Kidney epithelial cell (primary cell): Measurements from ENCODE around the gene CXADR. TPM values are rescaled to one million over a fixed set of nuclear protein-coding genes. Genes with fewer than 3 reads are reported as not detected.

Experiments
- DNase-seq: peaks from one replicate; pipeline ENCODE4 v3.0.0-alpha.2; 2010; ENCODE audit warnings: low read depth
- H3K27me3 ChIP-seq: 2 replicates; pipeline ENCODE4 v1.6.0; 2011; ENCODE audit warnings: low read length; ENCODE audit not compliant: control insufficient read depth, insufficient read depth
- H3K36me3 ChIP-seq: 2 replicates; pipeline ENCODE4 v1.5.1; 2011; ENCODE audit warnings: low read length; ENCODE audit not compliant: control insufficient read depth, insufficient read depth
- H3K4me3 ChIP-seq: 2 replicates; pipeline ENCODE4 v1.5.1; 2011; ENCODE audit warnings: low read depth, mild to moderate bottlenecking, control low read depth, low read length
- total RNA-seq: library from RNA; depleted of rRNA; stranded (reverse); fragments of >200 nt; gene quantifications from 2 replicates; pipeline ENCODE4 v1.2.3, GENCODE V29; 2015
- TF ChIP-seq, protein P1 (sequence below): IDR thresholded peaks from 2 replicates; pipeline ENCODE4 v1.5.1; 2011; ENCODE audit warnings: mild to moderate bottlenecking, moderate library complexity, low read length, control low read depth, inconsistent platforms; ENCODE audit not compliant: insufficient read depth, poor library complexity, severe bottlenecking

CXADR gene
- total RNA-seq, 1 donor from 2014 or later = 40.5 TPM

DNA sequence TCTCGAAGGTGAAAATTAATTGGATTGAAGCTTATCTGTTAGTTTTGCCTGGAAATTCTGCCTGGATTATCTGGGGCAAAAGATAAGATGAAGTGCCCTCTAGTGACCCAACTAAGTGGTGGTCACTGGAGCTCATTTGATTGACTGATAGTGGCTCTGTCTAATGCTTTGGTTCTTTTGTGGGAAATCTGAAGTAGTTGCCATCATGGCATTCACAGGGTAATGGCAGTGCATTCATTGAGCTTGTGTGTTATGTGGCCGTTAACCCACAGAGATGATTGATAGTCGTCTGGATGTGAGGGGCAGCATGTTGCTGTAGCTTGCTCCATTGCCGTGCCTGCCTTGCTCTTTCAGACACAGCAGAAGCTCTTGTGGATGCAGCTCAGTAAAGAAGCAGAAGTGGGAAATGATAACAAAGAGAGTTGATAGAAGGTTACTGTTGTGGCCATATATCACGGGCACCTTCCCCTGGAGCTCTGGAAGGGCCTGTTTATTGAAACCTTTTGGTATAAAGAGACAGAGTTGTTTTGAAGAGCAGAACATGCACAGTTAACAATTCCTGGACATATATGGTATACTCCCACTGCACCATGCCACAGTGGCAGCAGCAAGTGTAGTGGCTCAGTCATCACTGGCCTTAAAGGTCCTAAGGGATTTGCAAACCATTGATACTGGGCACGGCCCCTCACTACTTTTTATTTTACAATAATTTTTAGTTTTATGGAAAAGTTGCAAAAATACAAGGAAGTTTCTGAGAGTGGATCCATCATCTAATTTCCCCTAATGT, 42.0 kb downstream of the CXADR start:
- H3K4me3 ChIP-seq = no peak overlapping the region
- no peaks in the 10 kb centered on the region for H3K27me3 ChIP-seq
- TF ChIP-seq, protein P1, sequence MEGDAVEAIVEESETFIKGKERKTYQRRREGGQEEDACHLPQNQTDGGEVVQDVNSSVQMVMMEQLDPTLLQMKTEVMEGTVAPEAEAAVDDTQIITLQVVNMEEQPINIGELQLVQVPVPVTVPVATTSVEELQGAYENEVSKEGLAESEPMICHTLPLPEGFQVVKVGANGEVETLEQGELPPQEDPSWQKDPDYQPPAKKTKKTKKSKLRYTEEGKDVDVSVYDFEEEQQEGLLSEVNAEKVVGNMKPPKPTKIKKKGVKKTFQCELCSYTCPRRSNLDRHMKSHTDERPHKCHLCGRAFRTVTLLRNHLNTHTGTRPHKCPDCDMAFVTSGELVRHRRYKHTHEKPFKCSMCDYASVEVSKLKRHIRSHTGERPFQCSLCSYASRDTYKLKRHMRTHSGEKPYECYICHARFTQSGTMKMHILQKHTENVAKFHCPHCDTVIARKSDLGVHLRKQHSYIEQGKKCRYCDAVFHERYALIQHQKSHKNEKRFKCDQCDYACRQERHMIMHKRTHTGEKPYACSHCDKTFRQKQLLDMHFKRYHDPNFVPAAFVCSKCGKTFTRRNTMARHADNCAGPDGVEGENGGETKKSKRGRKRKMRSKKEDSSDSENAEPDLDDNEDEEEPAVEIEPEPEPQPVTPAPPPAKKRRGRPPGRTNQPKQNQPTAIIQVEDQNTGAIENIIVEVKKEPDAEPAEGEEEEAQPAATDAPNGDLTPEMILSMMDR = peak; percentile 31
- DNase-seq = no peak
- no peaks in the 10 kb centered on the region for H3K36me3 ChIP-seq

DNA sequence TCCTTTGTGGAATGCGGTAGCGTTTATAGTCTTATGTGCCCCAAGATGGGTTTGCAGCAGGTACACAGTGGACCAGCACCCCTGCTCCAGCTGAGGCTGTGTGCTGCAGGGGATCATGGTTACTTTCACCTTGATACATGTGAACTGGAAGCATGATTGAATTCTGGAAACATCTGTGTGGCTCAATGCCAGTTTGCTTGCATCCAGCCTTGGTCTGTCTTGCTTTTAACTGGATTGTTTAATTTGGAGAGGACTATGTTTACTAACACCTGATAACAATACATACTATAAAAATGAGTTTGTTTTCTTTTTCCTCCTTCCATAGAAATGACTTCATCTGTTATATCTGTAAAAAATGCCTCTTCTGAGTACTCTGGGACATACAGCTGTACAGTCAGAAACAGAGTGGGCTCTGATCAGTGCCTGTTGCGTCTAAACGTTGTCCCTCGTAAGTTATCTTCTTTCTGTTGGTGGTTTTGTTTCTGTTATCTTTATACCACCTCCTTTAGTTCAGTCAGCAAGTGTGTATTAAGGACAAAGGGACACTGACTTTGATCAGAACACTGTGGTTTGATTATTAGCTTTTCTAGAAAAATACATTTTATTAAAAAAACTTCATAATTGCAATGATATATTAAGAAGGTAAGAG, 47.7 kb downstream of the CXADR start:
- Histone ChIP-seq H3K4me3 (no peak overlapping the region), H3K36me3 (peaks cover 1% of the 10 kb centered on the region), H3K27me3 (no peaks in the 10 kb centered on the region)
- TF ChIP-seq, protein P1 = no peak
- DNase-seq = no peak

DNA sequence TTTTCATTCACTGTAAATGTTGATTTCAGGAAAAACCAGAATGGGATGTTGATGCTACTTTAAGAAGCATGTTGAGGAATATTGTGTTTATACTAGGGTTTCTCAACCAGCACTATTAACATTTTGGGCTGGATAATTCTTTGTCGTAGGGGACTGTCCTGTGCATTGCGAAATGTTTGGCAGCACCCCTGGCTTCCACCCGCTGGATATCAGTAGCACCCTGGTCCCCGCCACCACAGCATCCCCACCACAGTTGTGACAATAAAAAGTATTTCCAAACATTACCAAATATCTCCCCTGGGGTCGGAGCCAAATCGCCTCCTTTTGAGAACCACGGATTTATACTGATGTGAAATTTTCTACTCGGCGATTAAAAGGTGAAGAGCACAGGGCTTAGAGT, 57.9 kb downstream of the CXADR start:
- TF ChIP-seq, protein P1 = no peak
- Histone ChIP-seq H3K27me3 (no peaks in the 10 kb centered on the region), H3K36me3 (no peaks in the 10 kb centered on the region), H3K4me3 (no peak overlapping the region)
- DNase-seq = no peak

DNA sequence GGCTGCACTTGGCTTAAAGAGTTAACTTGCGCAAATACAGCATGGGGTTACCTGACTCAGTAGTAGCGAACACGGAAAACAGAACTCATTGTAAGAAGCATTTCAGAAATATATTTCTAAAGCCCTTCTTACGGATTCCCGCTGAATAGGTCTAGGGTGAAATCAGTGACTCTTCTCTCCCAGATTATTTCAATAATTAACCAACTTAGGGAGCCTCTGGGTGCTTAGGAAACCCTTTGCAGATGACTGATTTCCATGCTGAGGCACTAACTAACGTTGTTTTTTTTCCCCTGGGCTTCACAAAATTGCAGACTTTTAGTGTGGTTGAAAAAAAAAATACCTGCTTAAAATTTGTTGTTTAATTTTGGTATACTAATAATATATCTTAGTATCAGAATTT, 59.6 kb downstream of the CXADR start:
- H3K36me3 ChIP-seq = no peaks in the 10 kb centered on the region
- no peaks in the 10 kb centered on the region for H3K27me3 ChIP-seq
- TF ChIP-seq, protein P1 = no peak
- DNase-seq = peak; percentile 29
- H3K4me3 ChIP-seq = no peak overlapping the region

DNA sequence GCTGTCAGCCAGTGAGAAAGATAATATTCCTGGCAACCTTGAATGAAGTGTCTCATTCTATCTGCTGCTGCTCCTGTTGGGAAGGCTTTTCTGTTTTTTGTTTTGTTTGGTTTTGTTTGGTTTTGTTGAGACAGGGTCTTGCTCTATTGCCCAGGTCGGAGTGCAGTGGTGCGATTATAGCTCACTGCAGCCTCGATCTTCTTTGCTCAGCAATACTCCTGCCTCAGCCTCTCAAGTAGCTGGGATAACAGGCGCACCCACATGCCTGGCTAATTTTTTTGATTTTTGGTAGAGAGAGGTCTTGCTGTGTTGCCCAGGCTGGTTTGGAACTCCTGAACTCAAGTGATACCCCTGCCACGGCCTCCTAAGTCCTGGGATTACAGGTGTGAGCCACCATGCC, 62.2 kb downstream of the CXADR start:
- DNase-seq = no peak
- no peak overlapping the region for H3K4me3 ChIP-seq
- no peaks in the 10 kb centered on the region for H3K36me3 ChIP-seq
- H3K27me3 ChIP-seq = no peaks in the 10 kb centered on the region
- TF ChIP-seq, protein P1 = no peak
